ENCODE data around the gene TNFRSF18.

TNFRSF18 gene

DNA sequence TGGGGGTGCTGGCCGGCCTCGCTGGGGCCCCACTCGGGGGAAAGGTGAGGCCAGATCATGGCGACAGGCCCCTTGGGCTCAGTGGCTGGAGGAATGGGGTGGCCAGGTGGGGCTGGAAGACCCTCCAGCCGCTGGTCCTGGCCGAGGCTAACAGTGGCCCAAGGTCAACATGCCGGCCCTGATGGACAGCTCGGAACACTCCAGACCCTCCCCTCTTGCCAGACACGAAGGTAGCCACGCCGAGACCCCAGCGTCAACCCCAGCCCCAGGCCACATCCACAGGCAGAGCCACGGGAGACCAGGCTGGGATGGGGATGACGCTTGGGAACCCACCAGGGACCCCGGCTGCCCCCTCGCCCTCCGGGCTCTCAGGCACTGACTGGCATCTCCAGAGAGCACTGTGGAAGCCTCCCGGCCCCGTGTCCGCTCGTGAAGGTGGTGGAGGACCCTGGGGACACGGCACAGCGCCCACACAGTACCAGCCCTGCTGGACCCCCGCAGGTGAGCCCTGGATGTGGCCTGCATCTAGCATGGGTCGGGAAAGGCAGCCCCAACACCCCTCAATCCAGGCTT lies 41.0 kb upstream of the TNFRSF18 start:
- Histone ChIP-seq H3K9ac (ENCODE audit: insufficient read length, low read depth) (no peak overlapping the region), H3K27me3 (ENCODE audit: insufficient read depth, insufficient read length) (peaks cover 6% of the 10 kb centered on the region), H3K9me3 (ENCODE audit: insufficient read depth, low read length) (no peaks in the 10 kb centered on the region), H3K4me1 (ENCODE audit: insufficient read depth, insufficient read length) (peaks cover 3% of the 10 kb centered on the region), H3K4me3 (ENCODE audit: insufficient read length, low read depth) (no peak overlapping the region), H3K36me3 (ENCODE audit: insufficient read depth, insufficient read length, low read length) (peaks cover 14% of the 10 kb centered on the region)
- no peak for DNase-seq (ENCODE audit: low read depth, low spot score)
- TF ChIP-seq SUZ12 (IDR thresholded peaks at IDR 0.05; ENCODE audit: extremely low read depth, insufficient read depth, insufficient read length) (no peak), ZNF274 (IDR thresholded peaks at IDR 0.05; ENCODE audit: low read depth, low read length) (no peak), YY1 (IDR thresholded peaks at IDR 0.05; ENCODE audit: insufficient read depth, insufficient read length) (no peak)

DNA sequence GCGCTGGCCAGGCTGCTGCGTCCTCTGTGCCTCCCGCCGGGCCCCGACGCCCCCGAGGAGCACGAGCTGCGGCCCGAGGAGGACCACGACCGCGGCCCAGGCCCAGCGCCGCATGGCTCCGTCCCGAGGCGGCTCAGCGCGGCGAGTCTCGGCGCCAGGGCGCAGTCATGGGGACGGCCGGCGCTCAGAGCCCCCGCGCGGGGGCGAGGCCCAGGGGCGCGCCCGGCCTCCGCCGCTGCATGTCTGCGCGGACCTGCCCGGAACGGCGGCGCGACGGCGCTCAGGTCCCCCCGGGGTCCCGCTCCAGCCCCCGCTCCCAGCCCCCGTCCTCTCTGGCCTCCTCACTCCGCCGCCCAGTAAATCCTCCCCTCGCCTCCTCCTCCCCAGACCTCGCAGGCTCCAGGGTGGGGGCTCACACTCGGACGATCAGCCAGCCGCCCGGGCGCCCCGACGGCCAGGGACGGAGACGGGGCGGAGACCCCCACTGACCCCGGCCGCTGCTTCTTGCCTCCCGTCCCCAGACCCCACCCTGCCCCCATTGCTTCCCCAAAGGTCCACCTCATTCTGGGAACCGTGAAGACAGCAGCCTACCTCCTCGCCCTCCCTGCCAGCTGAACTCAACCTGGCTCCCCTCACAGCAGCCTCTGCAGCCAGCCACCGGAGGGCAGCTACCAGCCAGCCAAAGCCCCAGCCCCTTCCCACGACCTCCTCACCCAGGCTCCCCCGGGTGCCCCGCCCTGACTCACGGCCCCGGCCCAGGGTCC lies 40.4 kb upstream of the TNFRSF18 start, which contains the start of gene C1QTNF12:
TSS of gene C1QTNF12 (minus strand) at position 146 of the 764 bp plus-strand sequence. CDS start at position 114, 32 bp downstream.
- H3K36me3 ChIP-seq (ENCODE audit: insufficient read depth, insufficient read length, low read length), result peaks cover 10% of the 10 kb centered on the region
- peaks cover 3% of the 10 kb centered on the region for H3K4me1 ChIP-seq (ENCODE audit: insufficient read depth, insufficient read length)
- H3K27me3 ChIP-seq (ENCODE audit: insufficient read depth, insufficient read length), result peaks cover 6% of the 10 kb centered on the region
- TF ChIP-seq SUZ12 (IDR thresholded peaks at IDR 0.05; ENCODE audit: extremely low read depth, insufficient read depth, insufficient read length), result no peak
- no peak for TF ChIP-seq ZNF274 (IDR thresholded peaks at IDR 0.05; ENCODE audit: low read depth, low read length)
- H3K4me3 ChIP-seq (ENCODE audit: insufficient read length, low read depth), result no peak within 1 kb of the TSS
- no peak for DNase-seq (ENCODE audit: low read depth, low spot score)
- H3K9ac ChIP-seq (ENCODE audit: insufficient read length, low read depth), result peak within 1 kb of the TSS; percentile 21
- H3K9me3 ChIP-seq (ENCODE audit: insufficient read depth, low read length), result no peaks in the 10 kb centered on the region

DNA sequence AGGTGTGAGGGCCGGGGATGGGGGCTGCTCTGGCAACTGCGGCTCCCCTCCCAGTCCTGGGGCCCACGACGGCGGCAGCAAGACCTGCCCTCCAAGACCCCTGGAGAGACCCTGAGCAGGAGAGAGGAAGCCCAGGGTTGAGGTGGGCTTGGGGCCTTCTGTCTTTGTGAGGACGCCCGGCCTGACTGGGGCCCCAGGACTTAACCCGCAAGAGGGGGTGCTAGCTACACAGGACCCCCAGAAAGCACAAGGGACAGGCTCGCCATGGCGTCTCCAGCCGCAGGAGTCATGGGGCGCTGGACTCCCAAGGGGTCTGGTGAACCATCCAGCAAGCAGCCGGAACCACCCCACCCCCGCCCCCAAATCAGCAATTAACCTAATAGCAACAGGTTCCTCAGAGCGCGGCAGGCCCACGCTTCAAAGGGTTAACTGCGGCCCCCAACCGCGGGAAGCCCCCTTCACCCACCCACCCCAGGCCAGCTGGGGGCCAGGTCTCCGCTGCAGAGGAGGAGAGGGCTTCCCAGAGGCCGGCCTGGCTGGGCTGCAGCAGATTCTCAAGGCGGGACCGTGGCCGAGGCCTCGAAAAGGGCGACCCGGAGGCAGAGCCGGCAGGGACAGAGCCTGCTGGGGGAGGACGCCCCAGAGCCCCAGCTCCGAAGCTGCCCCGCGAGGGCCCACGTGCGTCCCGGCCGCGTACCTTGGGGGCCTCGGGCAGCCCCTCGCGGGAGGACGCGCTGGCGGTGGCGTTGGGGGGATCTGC lies 39.6 kb upstream of the TNFRSF18 start:
- peak overlapping the region; percentile 21 for H3K9ac ChIP-seq (ENCODE audit: insufficient read length, low read depth)
- H3K9me3 ChIP-seq (ENCODE audit: insufficient read depth, low read length), result no peaks in the 10 kb centered on the region
- DNase-seq (ENCODE audit: low read depth, low spot score), result no peak
- peaks cover 3% of the 10 kb centered on the region for H3K4me1 ChIP-seq (ENCODE audit: insufficient read depth, insufficient read length)
- no peak overlapping the region for H3K4me3 ChIP-seq (ENCODE audit: insufficient read length, low read depth)
- H3K27me3 ChIP-seq (ENCODE audit: insufficient read depth, insufficient read length), result peaks cover 6% of the 10 kb centered on the region
- TF ChIP-seq SUZ12 (IDR thresholded peaks at IDR 0.05; ENCODE audit: extremely low read depth, insufficient read depth, insufficient read length), result no peak
- TF ChIP-seq YY1 (IDR thresholded peaks at IDR 0.05; ENCODE audit: insufficient read depth, insufficient read length), result no peak
- no peak for TF ChIP-seq ZNF274 (IDR thresholded peaks at IDR 0.05; ENCODE audit: low read depth, low read length)
- peaks cover 8% of the 10 kb centered on the region for H3K36me3 ChIP-seq (ENCODE audit: insufficient read depth, insufficient read length, low read length)

DNA sequence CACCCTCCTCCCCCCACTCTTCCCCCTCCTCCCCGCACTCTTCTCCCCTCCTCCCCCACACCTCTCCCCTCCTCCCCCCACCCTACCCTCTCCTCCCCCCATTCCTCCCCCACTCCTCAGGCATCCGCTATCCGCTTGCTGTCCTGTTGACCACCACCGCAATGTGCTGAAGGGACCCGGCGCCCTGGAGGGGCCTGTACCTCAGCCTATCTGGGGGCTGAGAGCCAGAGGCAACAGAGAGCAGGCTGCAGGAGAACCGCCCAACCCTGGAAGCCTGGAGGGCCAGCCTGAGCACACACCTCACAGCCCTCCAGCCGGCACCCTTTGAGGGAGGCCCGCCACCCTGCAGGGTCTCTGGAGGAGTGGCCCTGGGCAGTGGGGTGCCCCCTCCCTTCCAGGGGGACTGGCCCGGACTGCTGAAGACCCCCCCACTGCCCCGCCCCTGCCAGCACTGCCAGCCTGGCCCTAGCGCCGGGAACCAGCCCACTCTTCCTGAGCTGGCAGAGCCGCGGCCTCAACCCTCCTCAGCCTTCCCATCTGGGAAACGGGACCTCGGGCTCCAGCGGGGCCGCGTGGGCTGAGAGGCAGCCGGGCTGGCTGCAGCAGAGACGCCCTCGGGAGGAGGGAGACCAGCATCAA lies 38.9 kb upstream of the TNFRSF18 start:
- peaks cover 6% of the 10 kb centered on the region for H3K27me3 ChIP-seq (ENCODE audit: insufficient read depth, insufficient read length)
- no peak overlapping the region for H3K4me3 ChIP-seq (ENCODE audit: insufficient read length, low read depth)
- H3K9ac ChIP-seq (ENCODE audit: insufficient read length, low read depth), result no peak overlapping the region
- TF ChIP-seq ZNF274 (IDR thresholded peaks at IDR 0.05; ENCODE audit: low read depth, low read length) (no peak), SUZ12 (IDR thresholded peaks at IDR 0.05; ENCODE audit: extremely low read depth, insufficient read depth, insufficient read length) (no peak), YY1 (IDR thresholded peaks at IDR 0.05; ENCODE audit: insufficient read depth, insufficient read length) (no peak)
- H3K4me1 ChIP-seq (ENCODE audit: insufficient read depth, insufficient read length), result peaks cover 3% of the 10 kb centered on the region
- no peaks in the 10 kb centered on the region for H3K9me3 ChIP-seq (ENCODE audit: insufficient read depth, low read length)
- DNase-seq (ENCODE audit: low read depth, low spot score), result no peak
- peaks cover 2% of the 10 kb centered on the region for H3K36me3 ChIP-seq (ENCODE audit: insufficient read depth, insufficient read length, low read length)

DNA sequence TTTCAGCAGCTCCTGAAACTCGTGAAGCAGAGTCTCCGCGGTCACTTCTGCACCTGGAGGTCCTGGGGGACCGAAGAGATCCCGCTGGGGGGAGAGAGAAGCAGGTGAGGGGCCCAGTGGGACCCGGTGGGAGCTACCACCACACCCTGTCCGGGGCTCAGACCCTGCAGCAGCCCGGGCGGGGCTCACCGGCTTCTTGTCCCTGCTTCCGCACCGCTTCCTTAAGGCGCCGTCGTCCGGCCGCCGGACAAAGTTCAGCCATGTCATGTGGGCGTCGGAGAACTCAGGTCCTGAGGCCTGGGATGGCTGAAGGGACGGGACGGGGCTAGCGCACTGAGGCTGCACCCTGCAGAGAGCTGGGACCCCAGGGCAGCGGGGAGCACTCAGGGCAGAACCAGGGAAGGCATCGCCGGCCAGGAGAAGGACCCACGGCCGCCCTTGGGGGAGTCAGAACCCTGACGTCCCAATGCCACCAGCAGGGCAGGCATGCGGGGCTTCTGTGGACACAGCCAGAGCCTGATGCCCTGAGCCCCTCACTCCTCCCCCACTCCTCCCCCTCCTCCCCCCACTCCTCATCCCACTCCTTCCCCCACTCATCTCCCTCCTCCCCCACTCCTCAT lies 37.9 kb upstream of the TNFRSF18 start:
- no peaks in the 10 kb centered on the region for H3K9me3 ChIP-seq (ENCODE audit: insufficient read depth, low read length)
- H3K4me1 ChIP-seq (ENCODE audit: insufficient read depth, insufficient read length), result peaks cover 7% of the 10 kb centered on the region
- H3K27me3 ChIP-seq (ENCODE audit: insufficient read depth, insufficient read length), result peaks cover 6% of the 10 kb centered on the region
- TF ChIP-seq ZNF274 (IDR thresholded peaks at IDR 0.05; ENCODE audit: low read depth, low read length) (no peak), SUZ12 (IDR thresholded peaks at IDR 0.05; ENCODE audit: extremely low read depth, insufficient read depth, insufficient read length) (no peak), YY1 (IDR thresholded peaks at IDR 0.05; ENCODE audit: insufficient read depth, insufficient read length) (no peak)
- H3K36me3 ChIP-seq (ENCODE audit: insufficient read depth, insufficient read length, low read length), result peaks cover 2% of the 10 kb centered on the region
- no peak overlapping the region for H3K9ac ChIP-seq (ENCODE audit: insufficient read length, low read depth)
- DNase-seq (ENCODE audit: low read depth, low spot score), result no peak
- no peak overlapping the region for H3K4me3 ChIP-seq (ENCODE audit: insufficient read length, low read depth)

DNA sequence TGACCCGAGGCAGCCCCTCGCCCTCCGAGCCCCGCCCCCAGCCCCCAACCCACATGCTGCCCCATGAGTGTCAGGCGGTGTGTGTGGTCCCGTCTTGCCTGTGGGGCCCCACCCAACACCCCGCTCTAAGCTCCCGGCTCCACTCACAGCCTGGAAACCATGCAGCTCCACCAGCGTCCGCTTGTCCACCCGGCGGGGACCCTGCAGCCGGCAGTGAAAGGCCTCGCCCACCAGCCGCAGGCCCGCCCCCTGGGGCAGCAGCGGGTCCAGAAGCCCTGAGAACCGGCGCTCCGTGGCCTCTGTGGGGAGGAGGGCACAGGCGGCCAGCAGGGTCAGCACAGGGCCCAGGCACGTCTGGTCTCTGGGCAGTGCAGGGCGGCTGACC lies 37.4 kb upstream of the TNFRSF18 start:
- no peak for DNase-seq (ENCODE audit: low read depth, low spot score)
- Histone ChIP-seq H3K4me1 (ENCODE audit: insufficient read depth, insufficient read length) (peaks cover 7% of the 10 kb centered on the region), H3K9ac (ENCODE audit: insufficient read length, low read depth) (no peak overlapping the region), H3K4me3 (ENCODE audit: insufficient read length, low read depth) (no peak overlapping the region), H3K27me3 (ENCODE audit: insufficient read depth, insufficient read length) (peaks cover 6% of the 10 kb centered on the region), H3K9me3 (ENCODE audit: insufficient read depth, low read length) (no peaks in the 10 kb centered on the region), H3K36me3 (ENCODE audit: insufficient read depth, insufficient read length, low read length) (peaks cover 2% of the 10 kb centered on the region)
- TF ChIP-seq SUZ12 (IDR thresholded peaks at IDR 0.05; ENCODE audit: extremely low read depth, insufficient read depth, insufficient read length) (no peak), YY1 (IDR thresholded peaks at IDR 0.05; ENCODE audit: insufficient read depth, insufficient read length) (no peak)
